Stimulated activated CD8-positive, alpha-beta memory T cell treated with anti-CD3 and anti-CD28 coated beads, Interleukin-7, amount 100 ng/mL, for 24 hours (primary cell): Measurements from ENCODE around the gene C21orf58.
"Not testable (repeated sequence)": the region's sequence is repeated elsewhere in the genome, so short reads cannot be mapped to it uniquely, and the experiment has no call there.

Experiments
- DNase-seq: peaks from one replicate; pipeline ENCODE4 v3.0.0-alpha.2; 2020; ENCODE audit warnings: low read depth

C21orf58 gene

GRCh38 chr21:46324390-46325072, 861 bp upstream of the C21orf58 start:
- peak; percentile 72 for DNase-seq

GRCh38 chr21:46323227-46323709, 402 bp downstream of the C21orf58 start:
- DNase-seq = no peak

GRCh38 chr21:46322351-46323226, 1.1 kb downstream of the C21orf58 start:
- DNase-seq = no peak

GRCh38 chr21:46320331-46320801, 3.3 kb downstream of the C21orf58 start:
- no peak for DNase-seq

GRCh38 chr21:46319186-46319585, 4.5 kb downstream of the C21orf58 start:
- DNase-seq = no peak

GRCh38 chr21:46318464-46318845, 5.2 kb downstream of the C21orf58 start:
- DNase-seq = no peak

GRCh38 chr21:46317710-46318463, 5.8 kb downstream of the C21orf58 start:
- DNase-seq = no peak

GRCh38 chr21:46316708-46317324, 6.9 kb downstream of the C21orf58 start:
- DNase-seq = no peak

- DNase-seq = no peak
Observed at GRCh38 chr21:46314441-46315020, 9.1 kb downstream of the C21orf58 start.

GRCh38 chr21:46312949-46313348, 10.7 kb downstream of the C21orf58 start:
- no peak for DNase-seq

GRCh38 chr21:46311568-46311967, 12.1 kb downstream of the C21orf58 start:
- DNase-seq = no peak

- DNase-seq = not testable (repeated sequence)
Observed at GRCh38 chr21:46310260-46310659, 13.4 kb downstream of the C21orf58 start.

GRCh38 chr21:46308431-46308830, 15.2 kb downstream of the C21orf58 start:
- no peak for DNase-seq

- no peak for DNase-seq
Observed at GRCh38 chr21:46307625-46308024, 16.0 kb downstream of the C21orf58 start.

- no peak for DNase-seq
Observed at GRCh38 chr21:46304955-46305354, 18.7 kb downstream of the C21orf58 start.

GRCh38 chr21:46304437-46304836, 19.2 kb downstream of the C21orf58 start:
- no peak for DNase-seq

- DNase-seq = no peak
Observed at GRCh38 chr21:46301759-46302158, 21.9 kb downstream of the C21orf58 start.

GRCh38 chr21:46299167-46299566, 24.5 kb downstream of the C21orf58 start:
- DNase-seq = no peak

GRCh38 chr21:46297338-46298271, 26.1 kb downstream of the C21orf58 start:
- DNase-seq = no peak

- peak; percentile 21 for DNase-seq
Observed at GRCh38 chr21:46295996-46296752, 27.5 kb downstream of the C21orf58 start.
